ENCODE results near the gene MS4A7. TPM values are rescaled to one million over a fixed set of nuclear protein-coding genes. Genes with fewer than 3 reads are reported as not detected.

MS4A7 gene
- total RNA-seq, 1 experiment from 2014 or later: not detected

DNA sequence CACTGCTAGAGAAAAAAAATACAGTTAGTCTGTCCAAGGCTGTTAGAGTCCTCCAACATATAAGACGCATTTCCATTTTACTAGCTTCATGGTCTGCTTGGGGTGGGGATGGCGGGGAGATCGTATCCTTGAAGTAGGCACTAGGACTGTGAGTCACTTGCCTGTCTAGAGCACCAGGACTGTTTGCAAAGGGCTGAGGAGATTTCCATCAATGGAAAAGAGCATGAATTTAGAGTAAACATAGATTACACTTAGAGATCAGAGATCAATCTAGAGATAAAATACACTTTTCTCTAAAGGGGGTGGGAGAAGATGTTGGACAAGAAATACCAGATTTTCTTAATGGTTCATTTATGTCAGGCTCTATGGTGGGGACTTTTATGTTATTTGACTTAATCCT is 1.7 kb upstream of the MS4A7 start:
- Mint-ChIP-seq H3K27ac (ENCODE audit: unreplicated experiment) (no peak overlapping the region), H3K9me3 (ENCODE audit: low read depth, unreplicated experiment) (no peaks in the 10 kb centered on the region), H3K4me3 (ENCODE audit: low read depth, unreplicated experiment) (no peak overlapping the region), H3K27me3 (ENCODE audit: unreplicated experiment) (peaks cover 21% of the 10 kb centered on the region), H3K36me3 (ENCODE audit: insufficient read depth, unreplicated experiment) (no peaks in the 10 kb centered on the region), H3K4me1 (ENCODE audit: low read depth, unreplicated experiment) (peaks cover 12% of the 10 kb centered on the region)
- intact Hi-C loops (cut with micrococcal nuclease; ENCODE audit: unreplicated experiment): no loop called here
- TF ChIP-seq, protein P1, sequence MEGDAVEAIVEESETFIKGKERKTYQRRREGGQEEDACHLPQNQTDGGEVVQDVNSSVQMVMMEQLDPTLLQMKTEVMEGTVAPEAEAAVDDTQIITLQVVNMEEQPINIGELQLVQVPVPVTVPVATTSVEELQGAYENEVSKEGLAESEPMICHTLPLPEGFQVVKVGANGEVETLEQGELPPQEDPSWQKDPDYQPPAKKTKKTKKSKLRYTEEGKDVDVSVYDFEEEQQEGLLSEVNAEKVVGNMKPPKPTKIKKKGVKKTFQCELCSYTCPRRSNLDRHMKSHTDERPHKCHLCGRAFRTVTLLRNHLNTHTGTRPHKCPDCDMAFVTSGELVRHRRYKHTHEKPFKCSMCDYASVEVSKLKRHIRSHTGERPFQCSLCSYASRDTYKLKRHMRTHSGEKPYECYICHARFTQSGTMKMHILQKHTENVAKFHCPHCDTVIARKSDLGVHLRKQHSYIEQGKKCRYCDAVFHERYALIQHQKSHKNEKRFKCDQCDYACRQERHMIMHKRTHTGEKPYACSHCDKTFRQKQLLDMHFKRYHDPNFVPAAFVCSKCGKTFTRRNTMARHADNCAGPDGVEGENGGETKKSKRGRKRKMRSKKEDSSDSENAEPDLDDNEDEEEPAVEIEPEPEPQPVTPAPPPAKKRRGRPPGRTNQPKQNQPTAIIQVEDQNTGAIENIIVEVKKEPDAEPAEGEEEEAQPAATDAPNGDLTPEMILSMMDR (IDR thresholded peaks at IDR 0.05; ENCODE audit: unreplicated experiment): no peak
- CTCF ChIA-PET: no interaction called here
- no TSS peak for BruUV-seq (replicated peaks)
- DNase-seq: no peak

DNA sequence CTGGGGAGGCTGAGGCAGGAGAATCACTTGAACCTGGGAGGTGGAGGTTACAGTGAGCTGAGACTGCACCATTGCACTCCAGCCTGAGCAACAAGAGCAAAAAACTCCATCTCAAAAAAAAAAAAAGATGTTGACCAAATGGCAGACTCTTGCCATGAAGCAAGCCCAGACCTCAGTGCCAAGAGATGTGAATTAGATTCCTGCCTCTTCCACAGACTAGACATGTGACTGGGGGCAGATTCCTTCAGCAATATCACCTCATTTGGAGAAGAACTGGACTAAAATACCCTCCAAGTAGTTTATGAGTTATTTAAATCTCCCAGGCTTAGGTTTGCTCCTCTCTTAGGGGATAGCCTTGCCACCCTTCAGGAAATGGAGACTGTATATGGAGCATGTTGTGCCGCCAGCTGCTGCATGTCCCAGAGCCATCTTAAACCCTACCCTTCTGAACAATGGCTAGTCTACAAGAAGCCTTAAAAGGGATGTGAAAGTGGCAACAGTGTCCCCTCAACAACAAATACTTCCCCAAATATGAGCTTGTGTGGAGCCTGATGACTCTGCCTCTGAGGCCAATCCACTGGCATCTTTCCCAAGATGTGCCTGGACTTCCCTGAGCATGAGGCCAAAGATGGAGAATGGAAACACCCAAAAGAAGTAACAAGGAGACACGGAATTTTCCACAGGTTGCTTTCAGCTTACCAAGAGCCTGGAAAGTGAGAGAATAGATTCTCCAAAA is 763 bp upstream of the MS4A7 start:
- DNase-seq: no peak

DNA sequence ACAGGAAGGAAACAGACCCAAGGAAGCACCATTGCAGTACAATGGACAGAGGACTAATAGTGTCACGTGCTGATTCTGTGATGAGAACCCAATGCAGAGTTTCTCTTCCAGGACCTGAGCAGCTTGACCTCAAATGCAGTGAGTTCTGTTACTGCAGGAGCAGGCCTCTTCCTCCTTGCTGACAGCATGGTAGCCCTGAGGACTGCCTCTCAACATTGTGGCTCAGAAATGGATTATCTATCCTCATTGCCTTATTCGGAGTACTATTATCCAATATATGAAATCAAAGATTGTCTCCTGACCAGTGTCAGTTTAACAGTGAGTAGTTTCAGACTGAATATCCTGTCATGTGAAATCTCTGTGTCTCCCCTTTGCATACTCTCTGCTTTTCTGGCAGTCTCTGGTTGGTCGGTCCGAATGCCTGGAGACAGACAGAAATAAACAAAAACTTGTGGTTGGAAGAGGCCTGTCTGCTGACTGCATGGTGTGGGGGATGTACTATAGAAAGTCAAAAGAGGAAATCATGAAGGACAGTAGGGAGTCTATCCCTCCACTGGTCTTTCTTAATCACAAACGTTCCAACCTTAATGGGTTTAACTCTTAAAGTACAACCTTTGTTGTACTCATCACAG is 11.1 kb downstream of the MS4A7 start:
- no peak overlapping the region for H3K27ac Mint-ChIP-seq (ENCODE audit: unreplicated experiment)
- BruUV-seq (replicated peaks): no TSS peak
- intact Hi-C loops (cut with micrococcal nuclease; ENCODE audit: unreplicated experiment): no loop called here
- H3K36me3 Mint-ChIP-seq (ENCODE audit: insufficient read depth, unreplicated experiment): no peaks in the 10 kb centered on the region
- H3K27me3 Mint-ChIP-seq (ENCODE audit: unreplicated experiment): peaks cover 14% of the 10 kb centered on the region
- DNase-seq: no peak
- CTCF ChIA-PET: no interaction called here
- H3K4me3 Mint-ChIP-seq (ENCODE audit: low read depth, unreplicated experiment): no peak overlapping the region
- TF ChIP-seq, protein P1 (IDR thresholded peaks at IDR 0.05; ENCODE audit: unreplicated experiment): no peak
- H3K4me1 Mint-ChIP-seq (ENCODE audit: low read depth, unreplicated experiment): no peaks in the 10 kb centered on the region
- H3K9me3 Mint-ChIP-seq (ENCODE audit: low read depth, unreplicated experiment): peaks cover 4% of the 10 kb centered on the region

More for the DNA sequence above, 763 bp upstream of the MS4A7 start:
- TF ChIP-seq, protein P1 (IDR thresholded peaks at IDR 0.05; ENCODE audit: unreplicated experiment): no peak
- intact Hi-C loops (cut with micrococcal nuclease; ENCODE audit: unreplicated experiment): no loop called here
- Mint-ChIP-seq H3K9me3 (ENCODE audit: low read depth, unreplicated experiment) (no peaks in the 10 kb centered on the region), H3K36me3 (ENCODE audit: insufficient read depth, unreplicated experiment) (no peaks in the 10 kb centered on the region), H3K4me1 (ENCODE audit: low read depth, unreplicated experiment) (peaks cover 9% of the 10 kb centered on the region), H3K27ac (ENCODE audit: unreplicated experiment) (no peak overlapping the region), H3K4me3 (ENCODE audit: low read depth, unreplicated experiment) (no peak overlapping the region), H3K27me3 (ENCODE audit: unreplicated experiment) (peaks cover 31% of the 10 kb centered on the region)
- CTCF ChIA-PET: no interaction called here
- BruUV-seq (replicated peaks): no TSS peak

DNA sequence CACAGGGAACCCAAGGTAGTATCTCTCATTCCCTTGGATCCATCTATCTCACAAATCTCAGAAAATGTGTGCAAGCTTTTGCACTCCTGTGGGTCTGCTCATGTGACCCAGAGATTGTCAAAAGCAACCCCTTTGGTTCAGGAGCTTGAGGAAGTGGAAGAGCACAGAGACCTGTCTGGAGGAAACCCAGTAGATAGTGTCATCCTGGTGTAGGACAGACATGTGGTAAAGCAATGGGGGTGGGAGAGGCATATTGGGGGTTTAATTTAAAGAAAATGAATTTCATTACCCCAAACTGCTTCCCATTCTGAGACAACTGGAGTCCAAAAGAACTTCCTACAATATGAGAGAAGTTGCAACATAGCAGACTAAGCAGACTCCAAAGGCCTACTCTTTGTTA is 12.1 kb downstream of the MS4A7 start:
- Mint-ChIP-seq H3K27me3 (ENCODE audit: unreplicated experiment) (peaks cover 14% of the 10 kb centered on the region), H3K4me3 (ENCODE audit: low read depth, unreplicated experiment) (no peak overlapping the region), H3K36me3 (ENCODE audit: insufficient read depth, unreplicated experiment) (no peaks in the 10 kb centered on the region), H3K27ac (ENCODE audit: unreplicated experiment) (no peak overlapping the region), H3K4me1 (ENCODE audit: low read depth, unreplicated experiment) (no peaks in the 10 kb centered on the region), H3K9me3 (ENCODE audit: low read depth, unreplicated experiment) (peaks cover 4% of the 10 kb centered on the region)
- intact Hi-C loops (cut with micrococcal nuclease; ENCODE audit: unreplicated experiment): no loop called here
- BruUV-seq (replicated peaks): no TSS peak
- DNase-seq: no peak
- CTCF ChIA-PET: no interaction called here
- TF ChIP-seq, protein P1 (IDR thresholded peaks at IDR 0.05; ENCODE audit: unreplicated experiment): no peak
